GM19099 (cell line): ENCODE results near the gene STK11.
A peak's percentile ranks its signal among the peaks of the same experiment; 100 is the strongest.

Experiments used
- POLR2A ChIP-seq: IDR thresholded peaks from 3 replicates; pipeline ENCODE4 v1.6.1; 2011; ENCODE audit warnings: low read depth; ENCODE audit not compliant: insufficient read length; ENCODE audit errors: extremely low read depth

The STK11 gene

GRCh38 chr19:1234051-1234954 is 28.7 kb downstream of the STK11 start:
- TF ChIP-seq POLR2A: no peak

DNA sequence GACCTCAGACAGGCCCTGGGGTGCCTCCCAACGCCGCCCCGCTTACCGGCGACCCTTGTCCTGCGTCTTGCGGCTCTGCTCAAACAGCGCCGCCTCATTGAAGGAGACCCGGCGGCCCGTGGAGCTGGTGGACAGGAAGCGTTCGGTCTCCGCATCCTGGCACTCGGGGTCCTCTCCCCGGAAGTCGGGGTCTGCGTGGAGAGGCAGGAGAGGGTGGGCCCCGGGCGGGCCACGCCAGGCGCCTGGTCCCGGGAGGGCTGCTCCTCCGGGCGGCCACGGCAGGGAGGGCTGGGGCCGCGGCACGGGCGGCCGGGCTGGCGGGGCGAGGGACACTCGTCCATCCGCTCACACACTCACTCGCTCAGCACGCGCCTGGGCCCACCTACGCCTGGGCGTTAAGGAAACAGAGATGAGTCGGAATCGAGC is 29.4 kb downstream of the STK11 start:
- no peak for TF ChIP-seq POLR2A

GRCh38 chr19:1235625-1236538 is 30.3 kb downstream of the STK11 start:
- no peak for TF ChIP-seq POLR2A

DNA sequence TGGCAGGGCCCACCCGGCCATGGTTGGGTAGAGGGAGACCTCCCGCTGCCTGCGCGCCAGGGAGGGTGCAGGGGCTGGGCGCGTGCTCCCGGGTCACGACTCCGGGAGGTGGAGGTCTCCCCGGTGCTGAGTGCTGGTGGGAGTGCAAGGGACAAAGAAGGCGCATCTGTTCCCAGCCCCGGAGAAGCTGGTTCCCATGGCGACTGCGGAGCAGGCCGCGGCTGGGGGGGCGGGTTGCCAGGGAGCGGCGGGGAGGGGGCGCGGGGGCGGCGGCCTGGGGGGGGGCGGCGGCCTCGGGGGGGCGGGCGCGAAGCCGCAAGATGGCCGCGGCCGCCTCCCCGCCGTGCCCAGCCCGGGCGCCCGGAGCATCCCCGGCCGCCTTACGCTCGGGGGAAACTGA is 31.0 kb downstream of the STK11 start:
- no peak for TF ChIP-seq POLR2A

DNA sequence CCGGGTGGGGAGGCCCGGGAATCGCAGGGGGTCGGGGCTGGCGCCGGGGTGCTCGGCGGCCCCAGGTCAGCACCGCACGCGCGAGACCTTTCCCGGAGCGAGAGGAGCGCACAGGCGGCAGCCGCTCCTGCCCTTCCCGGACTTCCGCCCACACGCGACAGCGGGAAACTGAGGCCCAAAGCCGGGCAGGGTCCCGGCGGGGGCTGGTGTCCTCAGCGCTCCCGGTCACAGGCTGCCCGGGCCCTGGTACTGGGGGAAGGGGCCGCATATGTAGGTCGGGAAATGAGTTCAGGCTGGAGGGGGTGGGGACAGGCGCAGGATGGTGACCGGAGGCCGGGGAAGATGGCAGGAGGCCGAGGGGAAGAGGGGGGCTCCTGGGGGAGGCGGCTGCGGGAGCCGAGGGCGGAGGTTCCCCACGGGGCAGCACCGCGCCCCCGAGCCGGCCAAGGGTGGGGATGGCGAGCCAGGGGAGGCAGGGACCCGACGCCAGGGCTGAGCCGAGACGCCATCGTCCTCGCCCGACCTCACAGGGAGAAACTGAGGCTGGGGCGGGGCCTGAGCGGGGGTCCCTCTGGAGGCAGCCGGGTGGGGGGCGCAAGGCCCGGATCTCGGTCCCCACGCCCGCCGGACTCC is 31.6 kb downstream of the STK11 start:
- no peak for TF ChIP-seq POLR2A

- no peak for TF ChIP-seq POLR2A
Measured at GRCh38 chr19:1237754-1238368, 32.3 kb downstream of the STK11 start, which contains the start of gene CBARP. TSS of gene CBARP (minus strand) at chr19:1238005. CDS start at chr19:1236100, 1,905 bp downstream.

DNA sequence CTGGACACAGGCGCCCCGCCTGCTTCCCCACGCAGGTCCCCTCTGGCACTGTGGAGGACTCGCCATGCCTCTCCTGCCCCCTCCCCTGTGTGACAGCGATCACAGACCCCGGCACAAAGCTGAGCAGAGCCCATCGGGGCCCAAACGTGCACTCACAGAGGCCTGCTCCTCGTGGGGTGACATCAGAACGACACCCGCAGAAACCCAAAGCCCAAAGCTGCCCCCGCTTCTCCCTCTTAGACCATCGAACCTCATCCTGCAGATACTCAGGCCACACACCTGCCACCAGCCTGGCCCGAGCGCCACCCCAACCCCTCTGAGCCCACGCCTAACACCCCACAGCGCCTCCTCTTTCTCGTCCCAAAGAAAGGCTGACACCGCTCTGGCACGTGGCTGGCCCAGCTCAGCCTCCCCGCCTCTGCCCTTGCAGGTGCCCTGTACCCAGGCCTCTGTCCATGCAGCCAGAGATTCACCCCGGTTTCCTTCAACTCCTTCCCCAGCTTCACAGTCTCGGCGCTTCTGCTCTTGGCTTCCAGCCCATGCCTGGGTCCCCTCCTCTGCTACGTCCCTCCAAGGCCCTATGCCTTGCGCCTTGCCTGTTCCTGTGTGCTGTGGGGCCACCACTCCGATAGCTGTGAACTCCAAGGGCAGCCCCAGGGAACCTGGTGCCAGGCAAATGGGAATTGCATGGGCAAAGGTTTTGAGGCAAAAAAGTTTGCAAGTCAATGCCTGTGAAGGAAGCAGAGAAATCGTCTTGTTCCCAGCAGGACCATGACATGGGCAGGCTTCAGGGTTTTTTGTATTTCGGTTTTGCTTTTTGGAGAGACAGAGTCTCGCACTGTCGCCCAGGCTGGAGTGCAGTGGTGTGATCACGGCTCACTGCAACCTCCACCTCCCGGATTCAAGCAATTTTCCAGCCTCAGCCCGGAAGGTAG is 33.1 kb downstream of the STK11 start:
- TF ChIP-seq POLR2A: no peak

DNA sequence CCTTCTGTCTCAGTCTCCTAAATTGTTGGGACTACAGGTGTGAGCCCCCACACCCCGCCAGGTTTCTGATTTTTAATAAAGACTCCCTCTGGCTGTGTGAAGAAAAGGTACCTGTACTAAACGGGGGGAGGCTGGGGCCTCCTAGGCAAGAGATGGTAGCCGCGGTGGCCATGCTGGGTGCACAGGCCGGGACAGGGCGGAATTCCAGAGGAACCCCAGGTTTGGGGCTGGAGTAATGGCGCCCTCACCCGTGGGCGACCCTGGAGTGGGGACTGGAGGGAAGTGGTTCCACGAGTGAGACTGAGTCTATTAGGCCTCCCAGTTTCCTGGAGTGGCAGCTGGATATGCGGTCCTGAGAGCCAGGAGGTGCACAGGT is 33.8 kb downstream of the STK11 start:
- no peak for TF ChIP-seq POLR2A

GRCh38 chr19:1239796-1240737 is 34.5 kb downstream of the STK11 start:
- TF ChIP-seq POLR2A: peak; percentile 31

DNA sequence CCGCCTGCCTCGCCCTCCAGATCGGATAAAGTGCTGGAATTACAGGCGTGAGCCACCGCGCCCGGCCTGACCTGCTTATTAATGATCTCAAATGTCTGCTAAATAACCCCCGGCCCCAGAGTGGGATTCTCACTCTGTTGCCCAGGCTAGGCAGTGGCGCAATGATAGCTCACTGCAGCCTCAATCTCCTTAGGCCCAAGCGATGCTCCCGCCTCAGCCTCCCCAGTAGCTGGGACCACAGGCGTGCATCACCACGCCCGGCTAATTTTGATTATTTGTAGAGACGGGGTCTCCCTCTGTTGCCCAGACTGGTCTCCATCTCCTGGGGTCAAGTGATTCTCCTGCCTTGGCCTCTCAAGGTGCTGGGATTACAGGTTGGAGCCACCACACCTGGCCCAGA is 35.3 kb downstream of the STK11 start:
- TF ChIP-seq POLR2A: no peak

- TF ChIP-seq POLR2A: peak; percentile 70
Measured at GRCh38 chr19:1241417-1242095, 36.0 kb downstream of the STK11 start, which contains the start of gene ATP5F1D. TSS of gene ATP5F1D (plus strand) at chr19:1241751. CDS start at chr19:1241851, 100 bp downstream.

DNA sequence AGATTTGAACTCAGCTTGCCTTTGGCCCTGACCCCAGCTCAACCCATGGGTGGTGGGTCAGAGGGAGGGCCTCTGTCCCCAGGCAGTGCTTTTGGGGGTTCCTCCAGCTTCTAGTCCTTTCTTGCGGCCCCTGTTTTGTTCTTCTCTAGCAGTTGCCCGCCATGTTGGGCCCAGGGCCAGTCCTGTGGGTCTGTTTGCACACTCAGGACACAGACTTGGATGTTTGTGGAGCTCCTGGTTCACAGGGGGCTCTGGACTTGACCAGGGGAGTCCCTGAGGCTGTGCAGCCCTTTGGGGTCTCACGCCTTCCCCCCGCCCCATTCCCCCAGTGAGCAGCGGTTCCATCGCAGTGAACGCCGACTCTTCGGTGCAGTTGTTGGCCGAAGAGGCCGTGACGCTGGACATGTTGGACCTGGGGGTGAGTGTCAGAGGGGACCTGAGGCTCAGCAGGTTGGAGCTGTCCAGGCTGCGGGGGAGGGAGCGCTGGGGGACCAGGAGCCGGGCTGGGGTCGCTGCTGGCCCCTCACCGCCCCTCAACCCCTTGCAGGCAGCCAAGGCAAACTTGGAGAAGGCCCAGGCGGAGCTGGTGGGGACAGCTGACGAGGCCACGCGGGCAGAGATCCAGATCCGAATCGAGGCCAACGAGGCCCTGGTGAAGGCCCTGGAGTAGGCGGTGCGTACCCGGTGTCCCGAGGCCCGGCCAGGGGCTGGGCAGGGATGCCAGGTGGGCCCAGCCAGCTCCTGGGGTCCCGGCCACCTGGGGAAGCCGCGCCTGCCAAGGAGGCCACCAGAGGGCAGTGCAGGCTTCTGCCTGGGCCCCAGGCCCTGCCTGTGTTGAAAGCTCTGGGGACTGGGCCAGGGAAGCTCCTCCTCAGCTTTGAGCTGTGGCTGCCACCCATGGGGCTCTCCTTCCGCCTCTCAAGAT is 38.5 kb downstream of the STK11 start:
- TF ChIP-seq POLR2A: peak; percentile 36
